ENCODE results near the gene PTGES3.
"Not testable (repeated sequence)": the region's sequence is repeated elsewhere in the genome, so short reads cannot be mapped to it uniquely, and the experiment has no call there.

DNA sequence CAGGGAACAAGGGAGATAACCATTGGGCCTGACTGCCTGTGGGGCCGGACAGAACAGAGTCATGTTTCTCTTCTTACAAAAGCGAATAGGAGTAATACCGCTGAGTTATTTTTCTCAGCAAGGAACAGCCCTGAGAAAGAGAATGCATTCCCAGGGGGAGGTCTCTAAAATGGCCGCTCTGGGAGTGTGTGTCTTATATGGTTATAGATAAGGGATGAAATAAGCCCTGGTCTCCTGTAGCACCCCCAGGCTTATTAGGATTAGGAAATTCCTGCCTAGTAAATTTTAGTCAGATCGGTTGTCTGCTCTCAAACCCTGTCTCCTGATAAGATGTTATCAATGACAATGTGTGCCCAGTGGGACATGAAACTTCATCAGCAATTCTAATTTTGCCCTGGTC, 34.3 kb downstream of the PTGES3 start:
- TF ChIP-seq KDM1A (IDR thresholded peaks at IDR 0.05; ENCODE audit: borderline replicate concordance); PRDM15 (CRISPR knock-in tag; IDR thresholded peaks at IDR 0.05): not testable (repeated sequence)
